Neuron (in vitro differentiated cells): ENCODE measurements around the gene CAMTA1.
"Not testable (repeated sequence)": the region's sequence is repeated elsewhere in the genome, so short reads cannot be mapped to it uniquely, and the experiment has no call there.

ENCODE experiments used
- H2AFZ ChIP-seq: one replicate; pipeline ENCODE4 v1.6.1; 2013; ENCODE audit warnings: low read depth, mild to moderate bottlenecking, inconsistent platforms, low read length, moderate library complexity
- H3K27me3 ChIP-seq: one replicate; pipeline ENCODE4 v1.6.1; 2013; ENCODE audit warnings: low read length; ENCODE audit not compliant: insufficient read depth
- H3K36me3 ChIP-seq: one replicate; pipeline ENCODE4 v1.6.1; 2013; ENCODE audit warnings: low read length; ENCODE audit not compliant: insufficient read depth
- H3K4me1 ChIP-seq: one replicate; pipeline ENCODE4 v1.6.1; 2013; ENCODE audit warnings: low read length; ENCODE audit not compliant: insufficient read depth
- H3K4me3 ChIP-seq: 2 replicates; pipeline ENCODE4 v1.5.1; 2013; ENCODE audit warnings: mild to moderate bottlenecking, low read length, moderate library complexity
- H3K9me3 ChIP-seq: one replicate; pipeline ENCODE4 v1.6.1; 2013; ENCODE audit warnings: low read length

The CAMTA1 gene

GRCh38 chr1:7708065-7708464, 922.8 kb downstream of the CAMTA1 start:
- H3K27me3 ChIP-seq, H2AFZ ChIP-seq, H3K4me3 ChIP-seq, H3K36me3 ChIP-seq, H3K9me3 ChIP-seq: not testable (repeated sequence)
- H3K4me1 ChIP-seq, result peaks cover 12% of the 10 kb centered on the region

- Histone ChIP-seq H3K27me3 (no peaks in the 10 kb centered on the region), H3K4me1 (no peaks in the 10 kb centered on the region), H3K36me3 (no peaks in the 10 kb centered on the region), H2AFZ (no peak overlapping the region), H3K9me3 (no peaks in the 10 kb centered on the region), H3K4me3 (no peak overlapping the region)
Measured at GRCh38 chr1:7710859-7711258, 925.6 kb downstream of the CAMTA1 start.

DNA sequence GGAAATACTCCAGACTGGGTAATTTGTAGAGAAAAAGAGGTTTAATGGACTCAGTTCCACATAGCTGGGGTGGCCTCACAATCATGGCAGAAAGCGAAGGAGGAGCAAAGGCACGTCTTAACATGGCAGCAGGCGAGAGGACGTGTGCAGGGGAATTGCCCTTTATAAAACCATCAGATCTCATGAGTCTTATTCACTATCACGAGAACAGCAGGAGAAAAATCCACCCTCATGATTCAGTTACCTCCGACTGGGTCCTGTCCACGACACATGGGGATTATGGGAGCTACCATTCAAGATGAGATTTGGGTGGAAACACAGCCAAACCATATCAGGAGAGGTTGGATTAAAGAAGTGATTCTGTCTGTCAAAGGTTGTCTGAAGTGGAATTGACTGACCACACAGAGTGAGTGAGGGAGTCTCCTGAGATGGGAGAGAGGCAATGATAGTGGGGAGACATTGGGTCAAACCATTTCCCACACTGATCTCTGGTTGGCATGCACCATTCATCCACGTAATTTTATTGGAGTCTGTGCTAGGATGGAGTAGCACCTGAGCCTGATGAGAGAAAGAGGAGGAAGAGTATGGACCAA, 927.6 kb downstream of the CAMTA1 start:
- H2AFZ ChIP-seq, result no peak overlapping the region
- no peaks in the 10 kb centered on the region for H3K27me3 ChIP-seq
- H3K36me3 ChIP-seq, result no peaks in the 10 kb centered on the region
- no peaks in the 10 kb centered on the region for H3K9me3 ChIP-seq
- H3K4me1 ChIP-seq, result no peaks in the 10 kb centered on the region
- no peak overlapping the region for H3K4me3 ChIP-seq

DNA sequence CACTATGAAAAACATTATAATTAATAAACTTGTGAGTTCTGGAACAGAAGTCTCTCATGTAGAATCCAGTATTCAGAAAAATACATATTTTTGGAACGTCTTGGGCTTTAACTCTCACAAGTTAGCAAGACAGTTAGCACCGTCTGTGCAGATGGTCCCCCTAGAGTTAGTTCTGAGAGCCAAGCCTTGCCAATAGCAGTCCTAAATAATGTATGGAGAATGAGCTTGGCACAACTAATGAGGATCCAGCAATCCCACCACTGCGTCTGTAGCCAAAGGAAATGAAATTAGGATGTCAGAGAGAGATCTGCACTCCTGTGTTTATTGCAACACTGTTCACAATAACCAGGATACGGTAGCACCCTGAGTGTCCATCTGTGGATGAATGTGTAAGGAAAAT, 931.3 kb downstream of the CAMTA1 start:
- no peak overlapping the region for H3K4me3 ChIP-seq
- no peaks in the 10 kb centered on the region for H3K36me3 ChIP-seq
- H3K4me1 ChIP-seq, result no peaks in the 10 kb centered on the region
- no peaks in the 10 kb centered on the region for H3K9me3 ChIP-seq
- no peak overlapping the region for H2AFZ ChIP-seq
- H3K27me3 ChIP-seq, result no peaks in the 10 kb centered on the region

DNA sequence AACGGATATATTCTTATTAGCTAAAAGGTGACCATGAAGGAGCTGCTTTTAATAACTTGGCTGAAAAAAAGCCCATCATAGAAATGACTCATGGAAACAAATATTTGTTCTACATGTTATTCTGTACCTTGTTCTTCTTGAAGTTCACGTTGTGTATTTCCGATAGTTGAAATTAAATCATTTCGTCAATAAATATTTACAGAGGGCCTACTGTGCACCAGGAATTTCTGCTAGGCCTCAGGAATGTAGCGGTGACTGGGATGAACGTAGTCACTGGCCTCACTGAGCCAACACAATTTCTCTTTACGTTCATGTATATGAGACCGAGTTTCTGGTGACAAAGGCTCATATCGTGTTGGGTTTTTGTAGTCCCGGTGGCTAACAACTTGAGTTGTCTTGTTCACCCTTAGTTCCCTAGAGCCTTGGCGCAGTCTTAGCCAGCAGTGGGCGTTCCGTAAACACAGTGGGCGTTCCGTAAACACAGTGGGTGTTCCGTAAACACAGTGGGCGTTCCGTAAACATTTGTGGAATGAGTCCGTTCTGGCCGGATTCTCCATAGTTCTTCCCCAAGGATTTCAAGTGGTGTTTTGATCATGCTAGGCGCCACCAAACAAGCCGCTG, 932.6 kb downstream of the CAMTA1 start:
- Histone ChIP-seq H3K4me3 (no peak overlapping the region), H3K9me3 (no peaks in the 10 kb centered on the region), H3K36me3 (no peaks in the 10 kb centered on the region), H2AFZ (no peak overlapping the region), H3K4me1 (no peaks in the 10 kb centered on the region), H3K27me3 (no peaks in the 10 kb centered on the region)

DNA sequence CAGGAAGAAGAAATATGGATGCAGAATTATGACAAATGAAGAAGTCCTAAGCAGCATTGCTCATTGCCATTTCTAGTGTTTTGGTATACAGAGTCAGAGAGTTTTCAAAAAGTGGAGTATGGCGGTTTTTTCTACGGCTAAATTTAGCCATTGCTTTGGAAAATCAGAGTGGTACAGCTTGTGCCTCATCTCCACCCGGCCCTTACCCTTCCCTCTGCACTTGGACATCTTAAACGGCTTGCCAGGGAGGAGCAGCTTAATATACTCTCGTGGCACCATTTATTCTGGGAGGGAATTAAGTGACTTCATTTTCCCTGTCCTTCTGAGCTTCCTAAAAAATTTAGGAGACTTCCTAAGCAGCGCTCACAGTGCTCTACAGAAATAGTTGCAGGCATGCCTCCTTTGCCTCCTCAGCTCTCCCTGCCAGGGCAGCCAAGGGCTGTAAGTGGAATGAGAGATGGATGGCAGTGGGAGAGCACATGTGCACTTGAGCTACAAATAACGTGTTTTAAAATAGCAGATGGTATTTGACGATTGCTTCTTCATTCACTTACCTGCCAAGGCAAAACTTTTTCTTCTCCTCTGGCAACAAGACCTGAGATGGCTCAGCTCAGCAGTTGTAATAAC, 934.3 kb downstream of the CAMTA1 start:
- H3K4me1 ChIP-seq, result no peaks in the 10 kb centered on the region
- no peak overlapping the region for H2AFZ ChIP-seq
- H3K36me3 ChIP-seq, result no peaks in the 10 kb centered on the region
- no peak overlapping the region for H3K4me3 ChIP-seq
- no peaks in the 10 kb centered on the region for H3K27me3 ChIP-seq
- H3K9me3 ChIP-seq, result no peaks in the 10 kb centered on the region

DNA sequence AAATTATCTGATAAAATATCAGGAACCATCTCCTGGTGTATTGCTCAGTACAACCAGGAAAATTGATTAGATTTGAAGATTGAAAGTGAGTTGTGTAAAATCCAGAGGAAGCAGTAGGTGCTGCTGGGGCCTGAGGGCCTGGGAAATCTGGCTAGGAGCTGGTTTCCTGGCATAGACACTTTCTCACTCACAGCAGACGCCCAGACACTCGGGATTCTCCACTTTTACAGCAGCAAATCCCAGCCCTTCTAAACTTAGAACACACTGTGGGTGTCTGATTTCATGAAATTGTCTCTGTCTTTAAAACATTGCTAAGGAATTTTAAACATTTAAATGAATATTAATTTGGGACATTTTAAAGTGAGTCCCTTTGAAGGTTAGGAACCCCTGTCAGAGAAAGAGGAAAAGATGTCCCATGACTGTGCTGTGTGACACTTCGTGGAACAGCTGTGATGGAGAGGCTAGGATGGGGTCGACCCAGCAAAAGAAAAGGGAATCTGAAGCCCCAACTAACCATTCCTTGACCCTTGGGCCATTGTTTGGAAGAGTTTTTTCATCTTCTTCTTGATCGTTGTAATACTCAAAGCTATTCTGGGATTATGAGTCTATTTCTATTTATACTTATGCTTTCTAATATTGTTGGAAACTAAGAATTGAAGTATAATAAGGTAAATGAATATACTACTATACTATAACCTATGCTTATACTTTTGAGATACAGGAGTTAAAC, 936.9 kb downstream of the CAMTA1 start:
- H3K27me3 ChIP-seq, result no peaks in the 10 kb centered on the region
- no peak overlapping the region for H2AFZ ChIP-seq
- H3K4me3 ChIP-seq, result no peak overlapping the region
- H3K4me1 ChIP-seq, result no peaks in the 10 kb centered on the region
- no peaks in the 10 kb centered on the region for H3K9me3 ChIP-seq
- H3K36me3 ChIP-seq, result no peaks in the 10 kb centered on the region

DNA sequence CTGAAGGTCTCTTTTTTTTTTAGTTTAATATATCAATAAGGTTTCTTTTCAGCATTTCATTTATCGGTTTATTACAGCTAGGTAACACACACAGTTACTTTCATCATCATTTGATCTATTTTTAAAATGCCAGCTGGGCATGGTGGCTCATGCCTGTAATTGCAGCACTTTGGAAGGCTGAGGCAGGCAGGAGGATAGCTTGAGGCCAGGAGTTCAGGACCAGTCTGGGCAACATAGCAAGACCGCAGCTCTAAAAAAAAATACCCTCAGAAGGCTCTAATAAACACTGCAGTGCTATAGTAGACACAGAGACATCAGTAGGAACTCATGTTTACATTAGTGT, 937.4 kb downstream of the CAMTA1 start:
- H3K27me3 ChIP-seq, result no peaks in the 10 kb centered on the region
- no peaks in the 10 kb centered on the region for H3K36me3 ChIP-seq
- H2AFZ ChIP-seq, result no peak overlapping the region
- peaks cover 4% of the 10 kb centered on the region for H3K4me1 ChIP-seq
- no peak overlapping the region for H3K4me3 ChIP-seq
- H3K9me3 ChIP-seq, result no peaks in the 10 kb centered on the region

DNA sequence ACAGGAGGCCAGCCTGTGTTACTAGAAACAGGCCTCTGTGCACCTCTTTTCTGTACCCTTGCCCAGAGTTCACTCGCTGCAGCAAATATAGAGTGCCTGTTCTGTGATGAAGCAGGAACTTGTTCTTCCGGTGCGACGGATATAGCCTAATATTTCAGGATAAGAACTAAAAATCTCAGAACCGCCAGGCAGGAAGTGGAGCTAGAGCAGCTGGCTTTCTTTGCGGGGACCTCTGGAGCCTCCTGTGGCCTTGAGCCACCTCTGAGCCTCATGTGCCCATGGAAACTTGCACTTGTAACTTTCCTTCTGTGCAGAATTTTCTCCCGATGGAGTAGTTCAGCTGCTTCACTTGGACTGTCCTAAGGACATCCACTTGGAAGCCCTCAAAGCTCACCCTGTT, 941.4 kb downstream of the CAMTA1 start:
- H2AFZ ChIP-seq, result no peak overlapping the region
- no peaks in the 10 kb centered on the region for H3K27me3 ChIP-seq
- H3K9me3 ChIP-seq, result no peaks in the 10 kb centered on the region
- H3K36me3 ChIP-seq, result no peaks in the 10 kb centered on the region
- H3K4me3 ChIP-seq, result no peak overlapping the region
- H3K4me1 ChIP-seq, result peaks cover 15% of the 10 kb centered on the region

- Histone ChIP-seq H3K4me1 (peaks cover 15% of the 10 kb centered on the region), H3K27me3 (no peaks in the 10 kb centered on the region), H2AFZ (no peak overlapping the region), H3K9me3 (no peaks in the 10 kb centered on the region), H3K36me3 (peaks cover 3% of the 10 kb centered on the region), H3K4me3 (no peak overlapping the region)
Measured at GRCh38 chr1:7727809-7728471, 942.7 kb downstream of the CAMTA1 start.

GRCh38 chr1:7729761-7730160, 944.5 kb downstream of the CAMTA1 start:
- Histone ChIP-seq H3K9me3 (no peaks in the 10 kb centered on the region), H3K4me1 (peaks cover 15% of the 10 kb centered on the region), H3K27me3 (no peaks in the 10 kb centered on the region), H3K4me3 (no peak overlapping the region), H3K36me3 (peaks cover 3% of the 10 kb centered on the region), H2AFZ (no peak overlapping the region)

DNA sequence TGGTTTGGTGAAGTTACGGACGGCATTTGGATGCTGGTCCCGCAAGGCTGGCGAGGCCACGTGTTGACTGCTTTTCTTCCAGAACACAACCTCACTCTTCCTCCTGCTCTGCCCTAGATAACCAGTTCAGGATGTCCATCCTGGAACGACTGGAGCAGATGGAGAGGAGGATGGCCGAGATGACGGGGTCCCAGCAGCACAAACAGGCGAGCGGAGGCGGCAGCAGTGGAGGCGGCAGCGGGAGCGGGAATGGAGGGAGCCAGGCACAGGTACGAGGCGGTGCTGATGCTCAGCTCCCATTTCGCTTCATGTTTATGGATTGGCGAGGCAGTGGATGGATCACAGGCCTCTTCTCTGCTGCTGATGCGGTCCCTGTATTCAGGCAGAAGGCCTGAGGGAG, 947.1 kb downstream of the CAMTA1 start:
- no peak overlapping the region for H3K4me3 ChIP-seq
- peaks cover 14% of the 10 kb centered on the region for H3K4me1 ChIP-seq
- H3K36me3 ChIP-seq, result peaks cover 21% of the 10 kb centered on the region
- H3K9me3 ChIP-seq, result no peaks in the 10 kb centered on the region
- H2AFZ ChIP-seq, result no peak overlapping the region
- no peaks in the 10 kb centered on the region for H3K27me3 ChIP-seq

- Histone ChIP-seq H3K4me3 (no peak overlapping the region), H3K9me3 (no peaks in the 10 kb centered on the region), H3K27me3 (no peaks in the 10 kb centered on the region), H2AFZ (no peak overlapping the region), H3K36me3 (peaks cover 30% of the 10 kb centered on the region), H3K4me1 (peaks cover 4% of the 10 kb centered on the region)
Measured at GRCh38 chr1:7733276-7733675, 948.0 kb downstream of the CAMTA1 start.
